Measurements from ENCODE around the gene MBD3L3. TPM values are rescaled to one million over a fixed set of nuclear protein-coding genes. Genes with fewer than 3 reads are reported as not detected.
"Not testable (repeated sequence)": the region's sequence is repeated elsewhere in the genome, so short reads cannot be mapped to it uniquely, and the experiment has no call there.

MBD3L3 gene
- polyA plus RNA-seq, 3 donors from 2014 or later: not detected

DNA sequence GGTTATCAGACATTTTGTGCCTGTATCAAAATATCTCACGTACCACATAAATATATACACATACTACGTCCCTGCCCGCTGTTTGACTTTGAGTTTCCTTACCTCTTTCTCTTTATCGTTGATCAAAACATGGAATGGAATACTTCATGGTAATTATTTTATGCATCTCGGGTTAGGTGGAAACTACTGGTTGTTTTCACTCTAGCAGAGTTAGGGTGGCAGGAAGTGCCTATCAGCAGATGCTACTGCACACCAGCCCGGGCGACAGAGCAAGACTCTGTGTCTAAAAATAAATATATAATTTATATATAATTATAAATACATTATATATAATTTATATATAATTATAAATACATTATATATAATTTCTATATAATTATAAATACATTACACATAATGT, 5.6 kb downstream of the MBD3L3 start:
- not testable (repeated sequence) for H3K9me3 Mint-ChIP-seq; H3K27ac Mint-ChIP-seq; H3K4me3 Mint-ChIP-seq; H3K36me3 Mint-ChIP-seq; H3K4me1 Mint-ChIP-seq; H3K27me3 Mint-ChIP-seq (ENCODE audit: low read depth in 3 of 3); DNase-seq

DNA sequence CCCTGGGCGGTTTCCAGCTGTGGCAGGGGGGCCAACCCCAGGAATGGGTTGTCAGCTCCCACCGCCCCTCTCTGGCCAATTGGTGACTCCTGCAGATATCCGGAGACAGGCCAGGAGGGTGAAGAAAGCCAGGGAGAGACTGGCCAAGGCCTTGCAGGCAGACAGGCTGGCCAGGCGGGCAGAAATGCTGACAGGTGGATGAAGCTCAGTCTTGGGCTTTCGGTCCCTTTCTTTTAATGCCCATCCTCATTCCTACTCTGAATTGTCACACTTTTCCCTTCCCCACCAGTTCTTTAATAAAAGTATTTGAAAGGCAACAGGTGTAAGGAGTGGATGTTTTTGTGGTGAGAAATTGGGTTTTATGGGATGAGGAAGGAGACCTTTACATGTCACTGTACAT, 7.1 kb downstream of the MBD3L3 start:
- H3K27ac Mint-ChIP-seq; H3K27me3 Mint-ChIP-seq (ENCODE audit: low read depth in 3 of 3); H3K4me1 Mint-ChIP-seq; H3K36me3 Mint-ChIP-seq; H3K4me3 Mint-ChIP-seq; H3K9me3 Mint-ChIP-seq; DNase-seq: not testable (repeated sequence)

DNA sequence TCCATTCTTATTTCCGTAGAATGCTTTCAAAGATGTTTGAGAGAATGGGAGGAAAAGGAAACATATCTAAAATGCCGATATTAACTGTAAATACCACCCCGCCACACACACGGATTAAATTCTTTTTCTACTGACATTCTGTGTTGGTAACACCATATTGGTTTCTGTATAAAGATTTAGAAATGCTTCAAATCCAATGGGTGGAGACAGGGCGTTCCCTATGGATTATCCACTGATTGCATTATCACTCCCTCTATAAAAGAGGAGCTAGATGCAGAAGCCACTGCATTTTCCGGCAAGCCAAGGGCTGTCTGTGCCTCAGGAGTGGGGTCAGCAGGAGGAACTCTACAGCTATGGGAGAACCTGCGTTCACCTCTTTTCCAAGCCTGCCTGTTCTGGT, 9.5 kb downstream of the MBD3L3 start, which contains the start of gene MBD3L2:
Gene MBD3L2 (plus strand): TSS at position 301 of the 400 bp plus-strand sequence. CDS start 53 bp downstream, at position 354.
- not testable (repeated sequence) for H3K27ac Mint-ChIP-seq; H3K27me3 Mint-ChIP-seq (ENCODE audit: low read depth in 3 of 3); H3K36me3 Mint-ChIP-seq; H3K4me3 Mint-ChIP-seq; H3K4me1 Mint-ChIP-seq; DNase-seq; H3K9me3 Mint-ChIP-seq

DNA sequence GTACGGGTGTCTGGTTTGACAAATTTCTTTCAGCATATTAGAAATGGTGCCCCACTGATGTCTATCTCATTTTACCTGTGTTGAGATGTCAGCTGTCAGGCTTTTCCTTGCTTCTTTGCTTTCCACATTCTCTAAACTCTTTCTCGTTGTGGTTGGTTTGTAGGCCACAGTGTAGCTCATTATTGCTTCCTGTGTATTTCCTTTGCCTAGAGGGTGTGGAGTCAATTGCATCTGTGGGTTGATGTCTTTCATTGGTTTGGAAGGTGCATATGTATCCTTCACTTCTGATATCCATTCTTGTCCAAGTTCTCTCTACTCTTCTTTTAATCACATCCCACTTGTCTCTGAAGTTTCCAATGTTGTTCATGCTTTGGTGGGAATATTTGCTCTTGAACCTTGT, 16.9 kb downstream of the MBD3L3 start:
- not testable (repeated sequence) for H3K27ac Mint-ChIP-seq; H3K4me3 Mint-ChIP-seq; H3K36me3 Mint-ChIP-seq; H3K9me3 Mint-ChIP-seq; DNase-seq; H3K27me3 Mint-ChIP-seq (ENCODE audit: low read depth in 3 of 3); H3K4me1 Mint-ChIP-seq

DNA sequence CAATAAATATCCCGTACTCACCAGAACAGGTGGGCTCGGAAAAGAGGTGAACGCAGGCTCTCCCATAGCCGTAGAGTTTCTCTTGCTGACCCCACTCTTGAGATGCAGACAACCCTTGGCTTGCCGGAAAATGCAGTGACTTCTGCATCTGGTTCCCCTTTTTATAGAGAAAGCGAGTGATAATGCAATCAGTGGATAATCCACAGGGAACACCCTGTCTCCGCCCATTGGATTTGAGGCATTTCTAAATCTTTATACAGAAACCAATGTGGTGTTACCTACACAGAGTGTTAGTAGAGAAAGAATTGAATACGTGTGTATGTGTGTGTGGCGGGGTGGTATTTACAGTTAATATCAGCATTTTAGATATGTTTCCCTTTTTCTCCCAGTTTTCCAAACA, 18.4 kb downstream of the MBD3L3 start, which contains the start of gene MBD3L4:
Gene MBD3L4 (minus strand): TSS at position 101 of the 400 bp plus-strand sequence. CDS start 35 bp downstream, at position 66.
- not testable (repeated sequence) for H3K27me3 Mint-ChIP-seq (ENCODE audit: low read depth in 3 of 3); H3K9me3 Mint-ChIP-seq; H3K36me3 Mint-ChIP-seq; H3K4me3 Mint-ChIP-seq; H3K27ac Mint-ChIP-seq; DNase-seq; H3K4me1 Mint-ChIP-seq

DNA sequence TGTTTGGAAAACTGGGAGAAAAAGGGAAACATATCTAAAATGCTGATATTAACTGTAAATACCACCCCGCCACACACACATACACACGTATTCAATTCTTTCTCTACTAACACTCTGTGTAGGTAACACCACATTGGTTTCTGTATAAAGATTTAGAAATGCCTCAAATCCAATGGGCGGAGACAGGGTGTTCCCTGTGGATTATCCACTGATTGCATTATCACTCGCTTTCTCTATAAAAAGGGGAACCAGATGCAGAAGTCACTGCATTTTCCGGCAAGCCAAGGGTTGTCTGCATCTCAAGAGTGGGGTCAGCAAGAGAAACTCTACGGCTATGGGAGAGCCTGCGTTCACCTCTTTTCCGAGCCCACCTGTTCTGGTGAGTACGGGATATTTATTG, 28.2 kb downstream of the MBD3L3 start, which contains the start of gene MBD3L5:
Gene MBD3L5 (plus strand): TSS at position 301 of the 400 bp plus-strand sequence. CDS start 34 bp downstream, at position 335.
- H3K27me3 Mint-ChIP-seq (ENCODE audit: low read depth in 3 of 3); H3K4me3 Mint-ChIP-seq; H3K36me3 Mint-ChIP-seq; DNase-seq; H3K9me3 Mint-ChIP-seq; H3K4me1 Mint-ChIP-seq; H3K27ac Mint-ChIP-seq: not testable (repeated sequence)

DNA sequence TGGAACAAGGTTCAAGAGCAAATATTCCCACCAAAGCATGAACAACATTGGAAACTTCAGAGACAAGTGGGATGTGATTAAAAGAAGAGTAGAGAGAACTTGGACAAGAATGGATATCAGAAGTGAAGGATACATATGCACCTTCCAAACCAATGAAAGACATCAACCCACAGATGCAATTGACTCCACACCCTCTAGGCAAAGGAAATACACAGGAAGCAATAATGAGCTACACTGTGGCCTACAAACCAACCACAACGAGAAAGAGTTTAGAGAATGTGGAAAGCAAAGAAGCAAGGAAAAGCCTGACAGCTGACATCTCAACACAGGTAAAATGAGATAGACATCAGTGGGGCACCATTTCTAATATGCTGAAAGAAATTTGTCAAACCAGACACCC, 29.7 kb downstream of the MBD3L3 start:
- H3K27ac Mint-ChIP-seq; H3K9me3 Mint-ChIP-seq; H3K27me3 Mint-ChIP-seq (ENCODE audit: low read depth in 3 of 3); H3K4me1 Mint-ChIP-seq; H3K4me3 Mint-ChIP-seq; DNase-seq; H3K36me3 Mint-ChIP-seq: not testable (repeated sequence)

DNA sequence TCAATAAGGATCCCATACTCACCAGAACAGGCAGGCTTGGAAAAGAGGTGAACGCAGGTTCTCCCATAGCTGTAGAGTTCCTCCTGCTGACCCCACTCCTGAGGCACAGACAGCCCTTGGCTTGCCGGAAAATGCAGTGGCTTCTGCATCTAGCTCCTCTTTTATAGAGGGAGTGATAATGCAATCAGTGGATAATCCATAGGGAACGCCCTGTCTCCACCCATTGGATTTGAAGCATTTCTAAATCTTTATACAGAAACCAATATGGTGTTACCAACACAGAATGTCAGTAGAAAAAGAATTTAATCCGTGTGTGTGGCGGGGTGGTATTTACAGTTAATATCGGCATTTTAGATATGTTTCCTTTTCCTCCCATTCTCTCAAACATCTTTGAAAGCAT, 37.1 kb downstream of the MBD3L3 start, which contains the start of gene MBD3L2B:
Gene MBD3L2B (minus strand): TSS at position 101 of the 400 bp plus-strand sequence. CDS start 34 bp downstream, at position 67.
- not testable (repeated sequence) for DNase-seq; H3K27me3 Mint-ChIP-seq (ENCODE audit: low read depth in 3 of 3); H3K9me3 Mint-ChIP-seq; H3K36me3 Mint-ChIP-seq; H3K27ac Mint-ChIP-seq; H3K4me3 Mint-ChIP-seq; H3K4me1 Mint-ChIP-seq

DNA sequence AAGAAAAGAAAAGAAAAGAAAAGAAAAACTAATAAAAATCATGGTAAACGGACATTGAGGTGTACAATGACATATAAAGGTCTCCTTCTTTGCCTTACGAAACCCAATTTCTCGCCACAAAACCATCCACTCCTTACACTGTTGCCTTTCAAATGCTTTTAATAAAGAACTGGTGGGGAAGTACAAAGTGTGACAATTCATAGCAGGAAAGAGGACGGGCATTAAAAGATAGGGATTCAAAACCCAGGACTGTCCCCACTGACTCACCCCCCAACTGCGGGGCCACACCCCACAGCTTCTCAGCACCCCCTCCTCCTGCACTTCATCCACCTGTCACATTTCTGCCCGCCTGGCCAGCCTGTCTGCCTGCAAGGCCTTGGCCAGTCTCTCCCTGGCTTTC, 39.6 kb downstream of the MBD3L3 start:
- H3K4me3 Mint-ChIP-seq: no peak overlapping the region
- H3K27me3 Mint-ChIP-seq (ENCODE audit: low read depth in 3 of 3): no peaks in the 10 kb centered on the region
- no peak overlapping the region for H3K27ac Mint-ChIP-seq
- DNase-seq: no peak
- H3K36me3 Mint-ChIP-seq: no peaks in the 10 kb centered on the region
- H3K9me3 Mint-ChIP-seq: no peaks in the 10 kb centered on the region
- peaks cover 1 to 8% of the 10 kb centered on the region in 2 donors for H3K4me1 Mint-ChIP-seq

DNA sequence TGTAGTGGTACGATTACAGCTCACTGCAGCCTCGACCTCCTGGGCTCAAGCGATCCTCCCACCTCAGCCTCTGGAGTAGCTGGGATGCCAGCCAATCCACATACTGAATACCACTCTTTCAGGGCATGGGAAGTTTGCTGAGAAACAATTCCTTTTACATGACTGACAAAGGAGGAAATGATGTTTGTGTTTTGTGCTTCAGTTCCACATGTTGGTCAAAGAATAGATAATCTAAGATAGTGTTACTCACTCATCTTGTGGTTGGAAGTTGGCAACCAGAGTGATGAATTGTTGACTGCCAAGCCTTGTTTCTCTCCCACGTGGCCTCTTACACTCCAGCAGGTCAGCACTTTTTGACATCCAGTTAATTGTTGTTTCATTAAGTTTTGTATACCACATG, 44.8 kb downstream of the MBD3L3 start:
- H3K4me1 Mint-ChIP-seq: peaks cover 11 to 23% of the 10 kb centered on the region in 2 donors
- H3K4me3 Mint-ChIP-seq: peak overlapping the region in 1 of 5 donors; percentile 51
- peak in 2 of 3 donors; percentile 7 to 10 for DNase-seq

DNA sequence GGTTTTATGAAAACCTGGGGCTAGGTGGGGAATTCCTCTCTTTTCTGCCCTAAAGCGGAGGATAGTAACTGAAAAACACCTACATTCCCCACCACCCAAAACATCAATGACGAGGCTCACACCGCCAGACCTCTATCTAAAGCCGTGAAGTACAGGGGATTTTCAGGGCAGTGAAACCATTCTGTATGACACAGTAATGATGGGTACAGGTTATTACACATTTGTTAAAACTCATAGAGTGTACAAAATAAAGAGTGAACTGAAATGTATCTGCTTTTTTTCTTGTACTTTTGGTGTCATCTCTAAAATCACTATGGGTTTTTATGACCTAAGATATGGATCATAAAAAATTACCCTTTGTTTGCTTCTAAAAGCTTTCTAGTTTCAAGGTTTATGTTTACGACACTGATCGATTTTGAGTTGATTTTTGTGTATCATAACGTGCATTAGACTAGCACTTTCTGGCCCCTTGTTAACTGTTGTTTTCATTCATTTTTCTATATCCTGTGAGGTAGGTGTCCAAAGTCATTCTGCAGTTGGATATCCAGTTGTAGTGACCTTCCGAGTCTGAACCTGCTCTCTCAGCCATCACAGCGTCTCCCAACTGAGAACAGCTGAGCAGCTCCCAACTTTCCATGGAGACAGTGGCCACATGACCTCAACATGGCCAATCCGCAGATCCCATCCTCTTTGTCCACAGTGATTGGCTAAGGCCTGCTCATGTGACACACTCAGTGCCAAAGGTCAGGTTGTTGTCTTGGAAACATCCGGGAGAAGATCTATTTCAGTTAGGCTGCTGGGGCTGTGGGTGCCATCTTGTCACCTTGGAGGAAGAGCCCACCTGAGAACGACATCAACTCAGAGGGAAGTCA, 47.5 kb downstream of the MBD3L3 start:
- DNase-seq: no peak
- H3K36me3 Mint-ChIP-seq: no peaks in the 10 kb centered on the region
- peaks cover 11 to 26% of the 10 kb centered on the region in 2 donors for H3K4me1 Mint-ChIP-seq
- H3K27ac Mint-ChIP-seq: peak overlapping the region in 2 of 6 donors; percentile 37 to 51
- H3K27me3 Mint-ChIP-seq (ENCODE audit: low read depth in 3 of 3): peaks cover 0 to 3% (median 2%) of the 10 kb centered on the region in 3 donors
- H3K9me3 Mint-ChIP-seq: no peaks in the 10 kb centered on the region
- no peak overlapping the region for H3K4me3 Mint-ChIP-seq

More for the DNA sequence above, 44.8 kb downstream of the MBD3L3 start:
- peak overlapping the region in 2 of 6 donors; percentile 20 to 66 for H3K27ac Mint-ChIP-seq
- no peaks in the 10 kb centered on the region for H3K36me3 Mint-ChIP-seq
- H3K27me3 Mint-ChIP-seq (ENCODE audit: low read depth in 3 of 3): peaks cover 0 to 2% (median 0%) of the 10 kb centered on the region in 3 donors
- H3K9me3 Mint-ChIP-seq: no peaks in the 10 kb centered on the region

DNA sequence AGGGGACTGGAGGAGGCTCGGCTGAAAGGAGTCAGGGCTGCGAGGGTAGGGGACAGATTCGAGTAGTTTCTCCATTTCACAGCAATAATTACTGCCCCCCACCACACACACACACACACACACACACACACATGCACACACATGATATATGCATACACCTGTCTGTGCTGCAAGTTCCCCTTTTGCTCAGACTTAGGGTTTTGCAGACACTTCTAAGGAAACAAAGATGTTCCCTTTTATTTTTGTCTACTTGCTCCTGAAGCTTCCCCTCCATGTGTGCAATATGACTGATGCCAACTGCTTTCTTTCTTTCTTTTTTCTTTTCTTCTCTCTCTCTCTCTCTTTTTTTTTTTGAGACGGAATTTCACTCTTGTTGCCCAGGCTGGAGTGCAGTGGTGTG, 50.6 kb downstream of the MBD3L3 start:
- Mint-ChIP-seq H3K4me3 (no peak overlapping the region), H3K27me3 (ENCODE audit: low read depth in 3 of 3) (peaks cover 0 to 3% (median 2%) of the 10 kb centered on the region in 3 donors), H3K4me1 (peaks cover 6 to 11% of the 10 kb centered on the region in 2 donors), H3K36me3 (no peaks in the 10 kb centered on the region), H3K27ac (peak overlapping the region in 1 of 6 donors; percentile 56), H3K9me3 (no peaks in the 10 kb centered on the region)
- no peak for DNase-seq
